GM23338 (cell line): ENCODE results near the gene P3H4. TPM values are rescaled to one million over a fixed set of nuclear protein-coding genes. Genes with fewer than 3 reads are reported as not detected.

Source experiments
- ATAC-seq: fragments of 200-7000 bp; cut with Tn5 transposase; 3 replicates; pipeline ENCODE4 v1.9.1; 2020
- DNase-seq: peaks from one replicate; pipeline ENCODE4 v3.0.0-alpha.2; 2015; ENCODE audit warnings: low spot score
- H2AFZ ChIP-seq: fragments of 200-600 bp; sonication (generic); 2 replicates; pipeline ENCODE4 v1.8.0; 2016; ENCODE audit warnings: antibody characterized with exemption, mild to moderate bottlenecking, moderate library complexity
- H3F3A ChIP-seq: fragments of 200-600 bp; sonication (generic); replicated peaks from 2 replicates; pipeline ENCODE4 v1.8.0; 2017; ENCODE audit warnings: antibody characterized with exemption, mixed run types, low read depth
- H3K27ac ChIP-seq: fragments of 200-600 bp; sonication (generic); 2 replicates; pipeline ENCODE4 v1.6.1; 2016; ENCODE audit warnings: low read depth
- H3K27me3 ChIP-seq: fragments of 200-600 bp; sonication (generic); 2 replicates; pipeline ENCODE4 v1.8.0; 2016; ENCODE audit warnings: mild to moderate bottlenecking, mixed run types, moderate library complexity; ENCODE audit not compliant: insufficient read depth
- H3K36me3 ChIP-seq: fragments of 200-600 bp; sonication (generic); 2 replicates; pipeline ENCODE4 v1.8.0; 2016; ENCODE audit warnings: mild to moderate bottlenecking; ENCODE audit not compliant: insufficient read depth
- H3K4me1 ChIP-seq: fragments of 200-600 bp; sonication (generic); 2 replicates; pipeline ENCODE4 v1.8.0; 2016; ENCODE audit warnings: mild to moderate bottlenecking, moderate library complexity; ENCODE audit not compliant: insufficient read depth
- H3K4me2 ChIP-seq: fragments of 200-600 bp; sonication (generic); 2 replicates; pipeline ENCODE4 v1.7.1; 2017; ENCODE audit warnings: mixed run types
- H3K4me3 ChIP-seq: fragments of 200-600 bp; sonication (generic); 2 replicates; pipeline ENCODE4 v1.6.1; 2016; ENCODE audit warnings: mixed run types
- H3K79me2 ChIP-seq: fragments of 200-600 bp; sonication (generic); replicated peaks from 2 replicates; pipeline ENCODE4 v1.8.0; 2017; ENCODE audit warnings: mild to moderate bottlenecking; ENCODE audit not compliant: insufficient read depth
- H3K9me2 ChIP-seq: fragments of 200-600 bp; sonication (generic); 2 replicates; pipeline ENCODE4 v1.8.0; 2017; ENCODE audit not compliant: insufficient read depth
- H4K20me1 ChIP-seq: fragments of 200-600 bp; sonication (generic); replicated peaks from 2 replicates; pipeline ENCODE4 v1.8.0; 2017; ENCODE audit warnings: mild to moderate bottlenecking; ENCODE audit not compliant: insufficient read depth
- H3K27ac Mint-ChIP-seq: 2 replicates; pipeline ENCODE4 v1.8.0; 2020; ENCODE audit warnings: inconsistent platforms, mild to moderate bottlenecking, moderate library complexity, mixed read lengths
- H3K27me3 Mint-ChIP-seq: 3 replicates; pipeline ENCODE4 v1.8.0; 2022; ENCODE audit warnings: low read depth, mild to moderate bottlenecking, moderate library complexity, mixed read lengths, inconsistent platforms; ENCODE audit not compliant: insufficient read depth, poor library complexity
- H3K36me3 Mint-ChIP-seq: 3 replicates; pipeline ENCODE4 v1.8.0; 2021; ENCODE audit warnings: low read depth, mild to moderate bottlenecking, inconsistent platforms, moderate library complexity, mixed read lengths
- H3K4me1 Mint-ChIP-seq: 3 replicates; pipeline ENCODE4 v1.8.0; 2020; ENCODE audit warnings: mild to moderate bottlenecking, inconsistent platforms, mixed read lengths
- H3K4me3 Mint-ChIP-seq: 3 replicates; pipeline ENCODE4 v1.8.0; 2021; ENCODE audit warnings: moderate library complexity, mild to moderate bottlenecking, inconsistent platforms, mixed read lengths
- H3K9me3 Mint-ChIP-seq: 3 replicates; pipeline ENCODE4 v1.8.0; 2020; ENCODE audit warnings: moderate library complexity, mild to moderate bottlenecking, inconsistent platforms, mixed read lengths
- CTCF ChIP-seq, 2 experiments: fragments of 200-600 bp in 1 of 2; sonication (generic) in 1 of 2; conservative IDR thresholded peaks; 2 replicates each; pipeline versions ENCODE4 v1.5.1 to v1.6.1; 2016 to 2017; ENCODE audit warnings: antibody characterized with exemption in 2 of 2, low read depth in 2 of 2, mild to moderate bottlenecking in 2 of 2, moderate library complexity in 1 of 2
- NANOG ChIP-seq: IDR thresholded peaks from 2 replicates; pipeline ENCODE4 v1.6.1; 2016; ENCODE audit warnings: antibody characterized with exemption, borderline replicate concordance
- ZNF114 ChIP-seq: fragments of 250-450 bp; sonication (Bioruptor Pico); IDR thresholded peaks from 2 replicates; pipeline ENCODE4 v1.5.0; 2020; ENCODE audit warnings: mild to moderate bottlenecking, moderate library complexity
- ZNF331 ChIP-seq: fragments of 250-450 bp; sonication (Bioruptor Pico); IDR thresholded peaks from 2 replicates; pipeline ENCODE4 v1.5.0; 2020; ENCODE audit warnings: low read depth, mild to moderate bottlenecking, moderate library complexity
- ZNF462 ChIP-seq: fragments of 250-450 bp; sonication (Bioruptor Pico); IDR thresholded peaks from 2 replicates; pipeline ENCODE4 v1.5.0; 2020; ENCODE audit warnings: mild to moderate bottlenecking, moderate library complexity
- polyA plus RNA-seq: library from polyadenylated mRNA; unstranded; fragments of >200 nt; fragmentation: Nextera tagmentation; extraction: Ambion mirVana; gene quantifications from 2 replicates; pipeline ENCODE4 v1.2.1, GENCODE V29; 2016
- total RNA-seq: library from RNA; depleted of rRNA; stranded (reverse); fragments of >200 nt; shearing (Covaris generic); gene quantifications from 2 replicates; pipeline ENCODE4 v1.2.3, GENCODE V29; 2014

P3H4 gene
- total and polyA plus RNA-seq, 2 experiments from 2014 or later, result 16.0 to 33.3 TPM

- Histone ChIP-seq H3F3A (peaks cover 15% of the 10 kb centered on the region; the same call in 1 of the 2 replicates), H3K36me3 (no peaks in the 10 kb centered on the region), H3K4me3 (peak overlapping the region; percentile 36; the same call in 1 of the 2 replicates), H3K27me3 (no peaks in the 10 kb centered on the region), H3K27ac (peak overlapping the region; percentile 88; the same call in 1 of the 2 replicates), H3K4me2 (peak overlapping the region; percentile 69), H2AFZ (no peak overlapping the region), H3K79me2 (peaks cover 65% of the 10 kb centered on the region), H3K9me2 (no peaks in the 10 kb centered on the region), H3K4me1 (peaks cover 56% of the 10 kb centered on the region), H4K20me1 (peaks cover 4% of the 10 kb centered on the region)
- no peaks in the 10 kb centered on the region for H3K9me3 Mint-ChIP-seq
- H3K4me3 Mint-ChIP-seq, result no peak overlapping the region; the same call in 2 of the 3 replicates
- peaks cover 21% of the 10 kb centered on the region for H3K36me3 Mint-ChIP-seq
- ATAC-seq, result peak; percentile 70
- peaks cover 9% of the 10 kb centered on the region for H3K27me3 Mint-ChIP-seq
- no peak for TF ChIP-seq ZNF331
- DNase-seq, result peak; percentile 68
- H3K4me1 Mint-ChIP-seq, result peaks cover 54% of the 10 kb centered on the region
- H3K27ac Mint-ChIP-seq, result peak overlapping the region; percentile 85
These were observed 36.1 kb downstream of the P3H4 start for GRCh38 chr17:41775394-41776226.

GRCh38 chr17:41773731-41774193 lies 38.0 kb downstream of the P3H4 start:
- TF ChIP-seq CTCF (conservative IDR thresholded peaks at IDR 0.05; ENCODE audit: low read depth in 2 of 2) (peak in 1 of 2 experiments; percentile 20; a peak in 1 of 4 replicates), ZNF114 (no peak), ZNF331 (no peak)
- peaks cover 56% of the 10 kb centered on the region for H3K4me1 ChIP-seq
- Mint-ChIP-seq H3K4me3 (no peak overlapping the region; the same call in 1 of the 3 replicates), H3K27ac (peak overlapping the region; percentile 94), H3K27me3 (peaks cover 13% of the 10 kb centered on the region), H3K4me1 (peaks cover 52% of the 10 kb centered on the region), H3K9me3 (no peaks in the 10 kb centered on the region), H3K36me3 (peaks cover 37% of the 10 kb centered on the region)
- peaks cover 46% of the 10 kb centered on the region for H3K79me2 ChIP-seq
- no peak overlapping the region for H2AFZ ChIP-seq
- DNase-seq (no peak), ATAC-seq (no peak)
- H3F3A ChIP-seq, result peaks cover 18% of the 10 kb centered on the region; the same call in 1 of the 2 replicates
- no peaks in the 10 kb centered on the region for H3K36me3 ChIP-seq
- H3K4me2 ChIP-seq, result peak overlapping the region; percentile 68
- H3K4me3 ChIP-seq, result no peak overlapping the region
- peak overlapping the region; percentile 63; the same call in 1 of the 2 replicates for H3K27ac ChIP-seq
- H3K27me3 ChIP-seq, result no peaks in the 10 kb centered on the region
- no peaks in the 10 kb centered on the region; the same call in none of the 2 replicates for H4K20me1 ChIP-seq
- H3K9me2 ChIP-seq, result no peaks in the 10 kb centered on the region

GRCh38 chr17:41773190-41773588 lies 38.6 kb downstream of the P3H4 start:
- Histone ChIP-seq H3K79me2 (peaks cover 40% of the 10 kb centered on the region), H3K4me1 (peaks cover 56% of the 10 kb centered on the region), H3K4me3 (0 out of 2 replicates have a peak overlapping the region, but pooled peaks have one; percentile 13), H4K20me1 (no peaks in the 10 kb centered on the region; the same call in none of the 2 replicates), H2AFZ (no peak overlapping the region), H3F3A (peaks cover 21% of the 10 kb centered on the region; the same call in 1 of the 2 replicates), H3K36me3 (peaks cover 3% of the 10 kb centered on the region; the same call in 1 of the 2 replicates), H3K9me2 (no peaks in the 10 kb centered on the region), H3K27ac (no peak overlapping the region; the same call in 1 of the 2 replicates), H3K4me2 (peak overlapping the region; percentile 68), H3K27me3 (no peaks in the 10 kb centered on the region)
- Mint-ChIP-seq H3K9me3 (no peaks in the 10 kb centered on the region), H3K4me3 (peak overlapping the region; percentile 40; the same call in 1 of the 3 replicates), H3K36me3 (peaks cover 42% of the 10 kb centered on the region), H3K4me1 (peaks cover 52% of the 10 kb centered on the region), H3K27ac (peak overlapping the region; percentile 94), H3K27me3 (peaks cover 13% of the 10 kb centered on the region)
- ATAC-seq (peak; percentile 10), DNase-seq (peak; percentile 67)
- TF ChIP-seq NANOG, result no peak
- no peak for TF ChIP-seq ZNF331
- TF ChIP-seq ZNF462 (CRISPR knock-in tag), result no peak
